Keratinocyte (primary cell): ENCODE data around the gene POM121C. TPM values are rescaled to one million over a fixed set of nuclear protein-coding genes. Genes with fewer than 3 reads are reported as not detected.
"Not testable (repeated sequence)": the region's sequence is repeated elsewhere in the genome, so short reads cannot be mapped to it uniquely, and the experiment has no call there.

Experiments
- DNase-seq: peaks from one replicate; pipeline ENCODE4 v3.0.0-alpha.2; 2011; ENCODE audit warnings: low read depth, missing footprints, low spot score
- FAIRE-seq: peaks from 2 replicates; lab custom pipeline; 2011; peaks lifted over from hg19 to GRCh38; lab: Jason Lieb, UNC
- H2AFZ ChIP-seq: 2 replicates; pipeline ENCODE4 v1.6.0; 2012; ENCODE audit warnings: low read length, control low read depth, inconsistent platforms; ENCODE audit not compliant: control insufficient read depth
- H3K27ac ChIP-seq: 2 replicates; pipeline ENCODE4 v1.5.1; 2011; ENCODE audit warnings: low read length; ENCODE audit not compliant: control insufficient read depth, insufficient read depth
- H3K27me3 ChIP-seq: 3 replicates; pipeline ENCODE4 v1.6.0; 2011; ENCODE audit warnings: low read length; ENCODE audit not compliant: control insufficient read depth, insufficient read depth; ENCODE audit errors: extremely low read depth
- H3K36me3 ChIP-seq, 2 experiments: 2 replicates in 1 of 2; 3 replicates in 1 of 2; pipeline ENCODE4 v1.5.1; 2011; ENCODE audit warnings: low read length in 2 of 2, mild to moderate bottlenecking in 1 of 2; ENCODE audit not compliant: control insufficient read depth in 2 of 2, insufficient read depth in 2 of 2; ENCODE audit errors: extremely low read depth in 1 of 2
- H3K4me1 ChIP-seq: 3 replicates; pipeline ENCODE4 v1.5.1; 2011; ENCODE audit warnings: low read length; ENCODE audit not compliant: control insufficient read depth, insufficient read depth; ENCODE audit errors: extremely low read depth
- H3K4me2 ChIP-seq: 3 replicates; pipeline ENCODE4 v1.6.0; 2011; ENCODE audit warnings: low read depth, low read length; ENCODE audit not compliant: control insufficient read depth, insufficient read depth; ENCODE audit errors: extremely low read depth
- H3K4me3 ChIP-seq, 3 experiments: fragments of 200-600 bp in 1 of 3; sonication (generic) in 1 of 3; 2 replicates in 2 of 3; 3 replicates in 1 of 3; pipeline ENCODE4 v1.5.1; 2011 to 2016; ENCODE audit warnings: low read length in 3 of 3, mild to moderate bottlenecking in 3 of 3, control low read depth in 2 of 3, inconsistent platforms in 1 of 3, low read depth in 1 of 3, mixed read lengths in 1 of 3, mixed run types in 1 of 3, moderate library complexity in 1 of 3; ENCODE audit not compliant: control insufficient read depth in 2 of 3, insufficient read depth in 2 of 3; ENCODE audit errors: extremely low read depth in 1 of 3
- H3K79me2 ChIP-seq: 2 replicates; pipeline ENCODE4 v1.6.0; 2012; ENCODE audit warnings: low read length; ENCODE audit not compliant: control insufficient read depth, insufficient read depth
- H3K9ac ChIP-seq: 3 replicates; pipeline ENCODE4 v1.6.0; 2011; ENCODE audit warnings: low read length; ENCODE audit not compliant: control insufficient read depth, insufficient read depth; ENCODE audit errors: extremely low read depth
- H3K9me1 ChIP-seq: 3 replicates; pipeline ENCODE4 v1.6.0; 2011; ENCODE audit warnings: low read length; ENCODE audit not compliant: control insufficient read depth, insufficient read depth; ENCODE audit errors: extremely low read depth
- H3K9me3 ChIP-seq: 2 replicates; pipeline ENCODE4 v1.5.1; 2012; ENCODE audit warnings: low read depth, low read length; ENCODE audit not compliant: control insufficient read depth
- H4K20me1 ChIP-seq: 3 replicates; pipeline ENCODE4 v1.6.0; 2011; ENCODE audit warnings: low read length; ENCODE audit not compliant: control insufficient read depth, insufficient read depth; ENCODE audit errors: extremely low read depth
- dilution Hi-C: fragments of 300-500 bp; cut with MboI; formaldehyde crosslinking; loops from one replicate; pipeline ENCODE4 v1.7.0; 2020; ENCODE audit warnings: low sequenced_read_pairs; ENCODE audit not compliant: extremely low pct_ligation_motif_present
- polyA plus RNA-seq, 5 experiments: library from polyadenylated mRNA; depleted of rRNA in 3 of 5; stranded (reverse) in 3 of 5; stranded (forward) in 1 of 5; unstranded in 1 of 5; fragments of >200 nt; gene quantifications; 1 replicate in 1 of 5; 2 replicates in 3 of 5; 3 replicates in 1 of 5; pipeline versions ENCODE4 v1.2.1 to v1.2.3, GENCODE V29; 2011 to 2012; ENCODE audit warnings: missing spikeins in 2 of 5, low read depth in 1 of 5, low replicate concordance in 1 of 5

POM121C gene
- polyA plus RNA-seq, 1 donor (not counting 4 experiments of a cell fraction or from before 2014, with no cell fraction given), result 6.7 TPM

GRCh38 chr7:75397865-75398264 lies 88.2 kb downstream of the POM121C start:
- dilution Hi-C loops, result not testable (repeated sequence)

DNA sequence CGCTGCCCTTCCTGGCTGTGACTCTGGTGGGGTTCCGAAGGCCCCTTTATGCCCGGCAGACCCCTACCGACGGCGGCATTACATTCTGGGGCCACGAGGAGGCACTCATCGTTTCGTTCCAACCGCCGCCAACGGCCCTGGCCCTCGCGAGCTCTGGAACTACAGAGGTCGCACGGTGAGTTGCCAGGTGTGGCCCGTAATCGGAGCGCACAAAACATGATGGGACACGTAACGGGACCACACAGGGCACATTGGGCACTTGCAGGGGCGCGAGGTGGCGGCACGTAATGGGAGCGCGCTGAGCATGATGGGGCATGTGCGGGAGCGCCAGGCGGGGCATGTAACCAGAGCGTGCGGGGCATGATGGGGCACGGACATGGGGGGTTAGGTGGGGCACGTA lies 90.8 kb downstream of the POM121C start, which contains the start of gene TRIM73:
TRIM73 (plus strand) TSS at position 301 of the 400 bp plus-strand sequence. CDS start 3,305 bp downstream, outside the sequence.
- H3K9ac ChIP-seq, H3K9me1 ChIP-seq, H3K9me3 ChIP-seq, FAIRE-seq, dilution Hi-C loops, H4K20me1 ChIP-seq, H2AFZ ChIP-seq, H3K27ac ChIP-seq, H3K4me1 ChIP-seq, H3K27me3 ChIP-seq, H3K36me3 ChIP-seq, H3K79me2 ChIP-seq, H3K4me3 ChIP-seq, DNase-seq, H3K4me2 ChIP-seq: not testable (repeated sequence)

More at GRCh38 chr7:75397865-75398264, 88.2 kb downstream of the POM121C start:
- not testable (repeated sequence) for H3K4me2 ChIP-seq, H4K20me1 ChIP-seq, H3K27ac ChIP-seq, FAIRE-seq, DNase-seq, H3K79me2 ChIP-seq, H3K4me1 ChIP-seq, H3K9me3 ChIP-seq, H3K4me3 ChIP-seq, H3K9me1 ChIP-seq, H3K9ac ChIP-seq, H2AFZ ChIP-seq, H3K36me3 ChIP-seq, H3K27me3 ChIP-seq

DNA sequence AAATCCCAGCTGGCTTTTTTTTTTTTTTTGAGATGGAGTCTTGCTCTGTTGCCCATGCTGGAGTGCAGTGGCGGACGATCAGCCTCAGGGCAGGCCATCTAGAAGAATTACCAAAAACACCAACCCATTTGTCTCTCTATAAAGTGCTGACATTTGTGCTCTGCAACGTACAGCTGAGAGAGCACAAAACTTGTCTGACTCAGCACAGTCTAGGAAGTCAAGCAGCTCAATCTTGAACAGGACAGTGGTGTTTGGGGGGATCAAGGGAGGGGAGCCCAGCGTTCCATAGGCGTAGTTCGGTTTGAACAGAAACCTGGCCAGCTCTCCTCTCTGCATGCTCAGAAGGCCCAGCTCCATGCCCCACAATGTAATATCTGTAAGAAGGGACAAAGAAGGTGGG lies 92.9 kb downstream of the POM121C start:
- H3K27me3 ChIP-seq, FAIRE-seq, H4K20me1 ChIP-seq, H3K4me1 ChIP-seq, H2AFZ ChIP-seq, H3K9ac ChIP-seq, DNase-seq, dilution Hi-C loops, H3K9me3 ChIP-seq, H3K4me3 ChIP-seq, H3K36me3 ChIP-seq, H3K9me1 ChIP-seq, H3K79me2 ChIP-seq, H3K27ac ChIP-seq, H3K4me2 ChIP-seq: not testable (repeated sequence)

- H3K9ac ChIP-seq, H3K27me3 ChIP-seq, H3K4me2 ChIP-seq, H3K9me1 ChIP-seq, FAIRE-seq, H3K9me3 ChIP-seq, H4K20me1 ChIP-seq, H3K36me3 ChIP-seq, H3K4me3 ChIP-seq, H3K27ac ChIP-seq, DNase-seq, dilution Hi-C loops, H3K79me2 ChIP-seq, H3K4me1 ChIP-seq, H2AFZ ChIP-seq: not testable (repeated sequence)
These were observed 111.4 kb downstream of the POM121C start for GRCh38 chr7:75374519-75375317.

- H3K9ac ChIP-seq, H3K27me3 ChIP-seq, H3K4me2 ChIP-seq, H3K4me1 ChIP-seq, FAIRE-seq, H3K79me2 ChIP-seq, H3K9me3 ChIP-seq, H3K27ac ChIP-seq, dilution Hi-C loops, H3K36me3 ChIP-seq, H3K4me3 ChIP-seq, H3K9me1 ChIP-seq, H2AFZ ChIP-seq, DNase-seq, H4K20me1 ChIP-seq: not testable (repeated sequence)
These were observed 112.0 kb downstream of the POM121C start for GRCh38 chr7:75374144-75374518.
